HG02610 (cell line): ENCODE measurements around the gene STAMBP.
"Not testable (repeated sequence)": the region's sequence is repeated elsewhere in the genome, so short reads cannot be mapped to it uniquely, and the experiment has no call there.

ENCODE experiments used
- ATAC-seq: cut with Tn5 transposase; IDR thresholded peaks from one replicate; pipeline ENCODE4 v1.9.1; 2021; ENCODE audit warnings: mild to moderate bottlenecking, moderate library complexity; ENCODE audit not compliant: unreplicated experiment

The STAMBP gene

DNA sequence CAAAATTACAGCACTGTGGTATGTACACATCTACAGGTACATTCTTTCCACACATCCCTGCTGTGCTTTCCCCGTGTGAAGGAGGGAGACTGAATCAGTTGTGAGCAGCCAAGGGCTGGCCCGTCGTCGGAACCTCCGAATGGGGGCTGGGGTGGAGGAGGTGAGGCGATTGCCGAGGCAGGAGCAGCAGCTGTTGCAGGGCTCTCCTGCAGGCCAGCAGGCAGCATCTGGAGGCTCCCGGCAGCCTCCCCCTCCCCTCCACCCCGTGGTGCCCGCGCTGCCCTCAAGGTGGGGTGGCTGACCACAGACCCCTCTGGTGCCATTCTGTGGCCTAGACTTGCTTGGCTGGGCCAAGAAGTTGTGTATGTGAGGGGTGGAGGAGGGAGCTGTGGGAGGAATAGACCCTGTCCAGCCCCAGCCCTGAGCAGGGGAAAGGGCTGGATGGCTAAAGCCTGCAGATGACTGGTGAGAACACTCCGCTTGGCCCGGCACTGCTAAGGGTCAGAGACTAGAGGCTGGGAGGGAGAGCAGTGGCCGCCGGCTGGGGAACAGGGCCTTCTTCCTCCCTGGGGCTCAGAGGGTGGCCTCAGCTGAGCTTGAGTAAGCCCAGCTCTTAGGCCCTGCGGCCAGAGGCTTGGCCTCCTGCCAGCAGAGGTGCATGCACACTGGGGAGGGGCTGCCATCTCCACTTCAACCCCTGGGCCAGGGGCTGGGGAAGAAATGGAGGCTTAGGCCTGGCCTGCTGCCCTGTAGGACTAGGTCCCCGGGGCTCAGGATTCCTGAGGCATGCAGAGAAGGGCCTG is 7.6 kb downstream of the STAMBP start:
- ATAC-seq = no peak

- ATAC-seq = no peak
These were observed 9.3 kb downstream of the STAMBP start for GRCh38 chr2:73837847-73838585.

DNA sequence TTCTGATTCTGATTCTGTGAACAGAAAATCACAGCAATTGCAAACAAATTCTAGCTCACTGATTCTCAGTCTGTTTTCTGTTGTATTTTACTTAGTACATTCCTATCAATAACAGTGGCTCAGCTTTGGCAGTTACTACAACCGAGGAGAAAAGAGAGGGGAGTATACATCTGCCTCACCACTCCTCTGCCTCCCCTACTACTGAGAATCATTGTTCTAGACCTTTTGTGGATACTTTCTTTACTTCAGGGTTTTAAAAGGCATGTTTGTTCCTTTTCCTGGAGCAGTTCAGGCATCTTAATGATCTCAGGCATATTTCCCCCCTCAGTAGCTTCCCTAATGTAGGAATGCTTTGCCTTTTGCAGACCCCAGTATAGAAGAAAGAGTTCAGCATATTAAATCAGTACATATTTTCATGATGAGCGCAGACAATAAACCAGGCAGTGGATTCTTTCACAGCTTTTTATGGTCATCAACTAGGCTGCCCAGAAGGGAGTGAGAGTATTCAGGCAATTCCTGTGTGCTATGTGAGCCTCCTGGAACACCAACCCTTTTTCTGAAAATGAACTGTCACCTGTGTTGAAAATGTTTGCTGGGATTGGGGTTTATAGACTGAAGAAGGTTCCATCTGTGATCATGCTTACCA is 10.3 kb downstream of the STAMBP start:
- no peak for ATAC-seq

GRCh38 chr2:73839653-73840411 is 11.1 kb downstream of the STAMBP start:
- ATAC-seq = no peak

DNA sequence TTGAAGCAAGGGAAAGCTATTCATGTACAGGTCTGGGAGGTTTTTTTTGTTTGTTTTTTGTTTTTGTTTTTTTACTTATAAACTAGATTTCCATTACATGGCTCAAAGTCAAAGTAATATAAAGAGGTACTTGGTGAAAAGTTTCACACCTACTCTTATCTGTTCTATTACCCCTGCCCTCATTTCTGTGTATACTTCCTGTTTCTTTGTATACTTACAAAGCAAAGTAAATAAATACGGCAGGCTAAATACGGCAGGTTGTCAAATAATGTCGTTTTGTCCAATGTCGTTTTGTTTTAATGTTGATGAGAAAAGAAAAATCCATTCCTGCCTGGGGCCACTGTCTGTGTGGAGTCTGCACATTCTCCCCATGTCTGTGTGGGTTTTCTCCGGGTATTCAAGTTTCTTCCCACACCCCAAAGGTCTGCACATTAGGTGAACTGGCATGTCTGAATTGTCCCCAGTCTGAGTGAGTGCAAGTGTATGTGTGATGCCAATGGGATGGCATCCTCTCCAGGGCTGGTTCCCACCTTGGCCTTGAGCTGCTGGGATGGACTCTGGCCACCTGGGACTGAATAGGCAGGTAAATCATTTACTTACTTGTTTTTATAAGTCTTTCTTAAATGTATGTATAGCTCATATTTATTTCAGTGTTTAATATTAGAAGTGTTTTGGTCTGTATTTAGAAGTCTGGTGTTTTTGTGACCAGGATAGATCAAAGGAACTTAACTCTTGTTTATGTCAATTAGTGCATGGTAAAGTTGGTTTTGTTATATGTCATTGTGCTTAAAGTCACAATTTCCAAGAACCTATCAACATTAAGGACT is 13.4 kb downstream of the STAMBP start:
- ATAC-seq = no peak

- no peak for ATAC-seq
These were observed 13.9 kb downstream of the STAMBP start for GRCh38 chr2:73842739-73843019.

GRCh38 chr2:73844087-73844486 is 15.3 kb downstream of the STAMBP start:
- no peak for ATAC-seq

DNA sequence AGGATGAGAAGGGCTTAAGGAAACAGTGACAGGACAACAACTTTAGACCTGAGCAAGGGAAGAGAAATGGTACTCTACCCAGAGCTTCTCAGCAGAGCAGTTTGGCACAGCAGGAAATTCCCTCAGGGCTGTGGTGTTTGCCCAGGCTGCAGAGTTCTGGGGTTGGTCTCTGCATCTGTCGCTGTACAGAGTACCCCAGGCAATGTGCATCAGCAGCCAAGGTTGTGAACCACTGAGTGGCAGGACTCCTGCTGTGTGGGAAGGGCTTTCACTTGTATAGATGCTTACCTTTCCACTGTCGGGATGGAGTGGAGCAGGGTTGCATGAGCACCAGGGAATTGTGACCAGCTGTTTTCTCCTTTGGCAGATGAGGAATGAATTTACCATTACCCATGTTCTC is 21.2 kb downstream of the STAMBP start:
- ATAC-seq = no peak

GRCh38 chr2:73851274-73851673 is 22.5 kb downstream of the STAMBP start:
- no peak for ATAC-seq

GRCh38 chr2:73852020-73852419 is 23.3 kb downstream of the STAMBP start:
- no peak for ATAC-seq

GRCh38 chr2:73855526-73855925 is 26.8 kb downstream of the STAMBP start:
- ATAC-seq = no peak

GRCh38 chr2:73856214-73856613 is 27.5 kb downstream of the STAMBP start:
- no peak for ATAC-seq

DNA sequence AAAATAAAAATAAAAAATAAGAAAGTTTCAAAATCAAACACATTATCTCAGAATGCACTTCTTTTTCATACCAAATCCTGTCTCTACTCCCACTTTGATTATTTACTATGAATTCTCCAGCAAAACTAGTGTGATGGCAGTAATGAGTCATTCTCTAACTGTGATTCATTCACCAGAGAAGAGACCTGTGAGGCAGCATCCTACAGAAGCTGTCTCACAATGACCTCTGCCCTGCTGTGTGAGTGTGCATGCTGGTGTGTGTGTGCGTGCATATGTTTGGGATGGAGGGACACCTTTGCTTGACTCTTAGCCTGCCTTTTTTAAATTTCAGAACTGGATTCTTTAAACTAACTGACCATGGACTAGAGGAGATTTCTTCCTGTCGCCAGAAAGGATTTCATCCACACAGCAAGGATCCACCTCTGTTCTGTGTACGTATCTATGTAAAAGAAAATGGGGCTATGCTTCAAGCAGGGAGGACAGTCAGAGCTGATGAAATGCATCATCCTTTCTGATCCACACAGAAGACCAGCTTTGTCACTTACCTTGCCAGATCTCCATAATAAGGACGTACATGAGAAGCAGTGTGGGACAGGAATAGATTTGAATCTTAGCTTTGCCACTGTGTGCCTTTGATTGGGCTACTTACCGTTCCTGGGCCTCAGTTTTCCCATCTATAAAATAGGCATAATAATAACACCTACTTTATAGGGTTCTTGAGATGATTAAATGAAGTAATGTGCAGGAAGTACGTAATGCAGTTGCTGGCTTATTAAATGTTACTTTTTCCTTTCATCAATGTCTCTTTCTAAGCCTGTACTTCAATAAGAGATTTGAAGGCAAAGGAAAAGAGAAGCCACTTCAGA is 31.2 kb downstream of the STAMBP start:
- peak; percentile 59 for ATAC-seq

- ATAC-seq = no peak
These were observed 34.2 kb downstream of the STAMBP start for GRCh38 chr2:73862987-73863386.

GRCh38 chr2:73868204-73868978 is 39.6 kb downstream of the STAMBP start:
- no peak for ATAC-seq

DNA sequence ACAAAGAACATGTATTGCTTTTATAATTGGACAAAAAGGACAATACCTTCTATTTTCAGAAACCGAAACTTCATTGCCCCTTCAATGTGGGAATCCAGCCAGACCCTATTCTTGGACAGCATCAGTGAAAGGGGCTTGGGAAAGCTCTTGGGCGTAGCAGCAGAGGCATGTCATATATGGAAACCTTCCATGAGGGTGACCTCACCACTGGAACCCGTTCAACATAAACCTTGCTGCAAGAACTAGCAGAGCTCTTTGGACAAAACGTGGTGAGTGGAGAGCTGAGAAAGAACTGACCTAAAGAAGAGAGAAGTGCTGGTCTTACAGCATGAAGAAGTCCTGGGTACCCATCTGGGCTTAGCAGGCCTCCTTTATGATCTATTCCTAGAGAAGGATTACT is 41.3 kb downstream of the STAMBP start:
- no peak for ATAC-seq

DNA sequence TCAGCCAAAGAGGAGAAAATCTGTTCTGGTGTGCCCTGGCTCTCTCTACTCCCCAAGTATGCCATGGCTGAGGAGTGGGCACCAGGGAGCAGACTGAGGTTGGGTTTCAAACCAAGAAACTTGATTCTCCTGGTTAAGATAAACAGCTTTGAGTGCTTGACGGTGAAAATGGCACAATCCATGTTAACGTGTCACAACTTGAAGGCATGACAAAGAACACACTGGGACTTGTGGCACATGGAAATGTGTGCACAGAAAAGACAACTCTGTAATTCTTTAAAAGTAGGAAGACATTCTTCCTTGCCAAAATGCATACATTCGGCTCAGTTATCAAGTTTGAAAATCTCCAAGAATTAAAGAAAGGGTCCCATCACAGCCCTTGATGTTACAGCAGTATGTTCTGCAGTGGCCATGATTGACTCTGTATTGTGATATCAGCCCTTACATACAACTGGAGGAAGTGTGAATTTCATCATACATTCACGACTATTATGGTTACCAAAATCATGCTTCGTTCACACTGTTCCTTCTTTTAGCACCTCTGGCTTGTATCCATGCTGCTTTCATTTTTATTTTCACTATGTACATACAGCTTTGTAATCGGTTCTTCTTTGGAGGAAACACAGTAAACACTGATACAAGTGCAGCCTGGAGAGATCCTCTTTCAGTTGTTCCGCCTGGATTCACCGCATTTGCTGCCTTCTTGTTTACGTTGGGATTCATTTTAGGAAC is 48.5 kb downstream of the STAMBP start:
- ATAC-seq = no peak

DNA sequence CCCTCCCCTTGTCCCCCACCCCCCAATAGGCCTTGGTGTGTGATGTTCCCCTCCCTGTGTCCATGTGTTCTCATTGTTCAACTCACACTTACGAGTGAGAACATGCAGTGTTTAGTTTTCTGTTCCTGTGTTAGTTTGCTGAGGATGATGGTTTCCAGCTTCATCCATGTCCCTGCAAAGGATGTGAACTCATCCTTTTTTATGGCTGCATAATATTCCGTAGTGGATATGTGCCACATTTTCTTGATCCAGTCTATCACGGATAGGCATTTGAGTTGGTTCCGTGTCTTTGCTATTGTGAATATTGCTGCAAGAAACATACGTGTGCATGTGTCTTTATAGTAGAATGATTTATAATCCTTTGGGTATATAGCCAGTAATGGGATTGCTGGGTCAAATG is 49.2 kb downstream of the STAMBP start:
- ATAC-seq = not testable (repeated sequence)
